ENCODE data around the gene STBD1. TPM values are rescaled to one million over a fixed set of nuclear protein-coding genes. Genes with fewer than 3 reads are reported as not detected.

STBD1 gene
- total RNA-seq, 4 donors from 2014 or later, result 12.8 to 49.3 (median 24.9) TPM

DNA sequence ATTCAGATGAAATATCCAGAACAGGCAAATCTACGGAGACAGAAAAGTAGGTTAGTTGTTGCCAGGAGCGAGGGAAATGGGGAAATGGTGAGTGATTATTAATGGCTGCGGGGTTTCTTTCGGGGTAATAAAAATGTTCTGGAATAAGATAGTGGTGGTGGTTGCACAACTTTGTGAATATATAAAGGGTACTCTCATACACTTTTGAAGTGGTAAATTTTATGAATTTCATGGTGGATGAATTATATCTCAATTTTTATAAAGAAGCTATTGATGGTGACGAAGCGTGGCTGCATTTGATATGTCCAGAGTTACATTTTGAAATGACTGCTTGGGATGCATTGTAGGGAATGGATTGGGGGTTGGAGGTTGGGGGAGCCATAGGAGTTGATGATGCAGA, 38.7 kb upstream of the STBD1 start:
- ATAC-seq (ENCODE audit: low FRiP score), result no peak
- no peak for TF ChIP-seq CTCF (IDR thresholded peaks at IDR 0.05)

DNA sequence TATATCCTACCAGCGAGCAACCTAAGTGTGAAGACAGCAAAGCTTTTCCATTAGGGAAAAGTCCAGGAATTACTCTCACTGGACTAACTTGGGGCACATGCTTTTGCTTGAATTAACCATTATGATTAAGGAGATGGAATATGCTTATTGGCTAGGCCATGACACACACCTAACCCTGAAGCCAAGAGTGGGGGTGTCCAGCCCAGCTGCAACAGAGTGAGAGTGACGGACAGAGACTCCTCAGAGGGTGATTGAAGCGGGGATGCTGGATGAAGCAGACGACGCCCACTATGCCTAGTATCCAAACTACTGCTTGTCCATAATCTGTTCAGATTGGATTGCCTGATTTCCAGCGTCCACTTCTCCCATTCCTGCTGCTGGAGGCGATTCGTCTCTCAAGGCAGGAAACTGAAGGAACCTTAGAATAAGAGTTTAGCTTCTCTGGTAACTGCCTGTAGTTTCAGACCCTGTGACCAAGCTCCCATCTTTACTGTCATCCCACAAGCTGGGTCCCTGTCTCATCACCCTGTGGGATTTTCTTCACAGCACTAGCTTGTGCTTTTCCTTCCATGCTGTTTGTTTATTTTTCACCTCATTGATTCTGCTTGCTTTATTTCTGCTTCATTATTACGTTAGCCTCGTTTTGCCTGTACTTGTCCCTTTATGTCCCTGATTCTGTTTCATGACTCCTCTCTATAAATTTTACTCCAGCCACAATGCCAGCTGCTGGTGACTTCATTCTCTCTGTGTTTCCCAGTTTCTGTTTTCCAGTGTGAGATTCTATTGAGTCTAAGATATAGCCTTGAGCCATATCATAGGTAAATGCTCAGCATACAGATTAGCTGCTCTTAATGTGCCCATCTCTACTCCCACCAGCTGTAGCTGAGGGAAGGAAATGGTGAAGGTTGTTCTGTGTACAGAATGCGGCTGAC, 36.0 kb upstream of the STBD1 start:
- no peak for TF ChIP-seq CTCF (IDR thresholded peaks at IDR 0.05)
- no peak for DNase-seq (ENCODE audit: low spot score)
- ATAC-seq (ENCODE audit: low FRiP score), result no peak

More for the DNA sequence above, 38.7 kb upstream of the STBD1 start:
- DNase-seq (ENCODE audit: low spot score), result no peak

- ATAC-seq (ENCODE audit: low FRiP score) (no peak), DNase-seq (ENCODE audit: low spot score) (no peak)
- TF ChIP-seq CTCF (IDR thresholded peaks at IDR 0.05), result no peak
These were observed 35.3 kb upstream of the STBD1 start for GRCh38 chr4:76271248-76271647.

DNA sequence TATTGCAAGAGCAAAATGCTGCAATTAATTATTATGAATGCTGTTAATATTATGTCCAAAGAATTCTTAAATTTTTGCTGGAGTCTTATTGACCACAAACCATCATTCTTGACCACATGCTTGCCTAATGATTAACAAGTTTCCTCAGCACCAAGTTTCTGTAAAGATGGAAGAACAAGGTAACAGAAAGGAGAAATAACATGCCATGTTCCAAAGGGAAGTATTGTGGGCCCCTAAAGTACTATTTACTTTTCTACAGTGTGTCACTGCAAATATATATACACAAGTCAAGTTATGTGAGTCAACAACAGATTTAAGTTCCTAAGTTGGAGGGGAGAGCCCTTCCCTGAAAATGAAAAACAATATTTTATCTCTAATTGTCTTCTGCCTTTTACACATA, 34.5 kb upstream of the STBD1 start:
- ATAC-seq (ENCODE audit: low FRiP score) (no peak), DNase-seq (ENCODE audit: low spot score) (no peak)
- TF ChIP-seq CTCF (IDR thresholded peaks at IDR 0.05), result no peak

- no peak for TF ChIP-seq CTCF (IDR thresholded peaks at IDR 0.05)
- DNase-seq (ENCODE audit: low spot score), result no peak
- ATAC-seq (ENCODE audit: low FRiP score), result no peak
These were observed 34.0 kb upstream of the STBD1 start for GRCh38 chr4:76272582-76272981.

DNA sequence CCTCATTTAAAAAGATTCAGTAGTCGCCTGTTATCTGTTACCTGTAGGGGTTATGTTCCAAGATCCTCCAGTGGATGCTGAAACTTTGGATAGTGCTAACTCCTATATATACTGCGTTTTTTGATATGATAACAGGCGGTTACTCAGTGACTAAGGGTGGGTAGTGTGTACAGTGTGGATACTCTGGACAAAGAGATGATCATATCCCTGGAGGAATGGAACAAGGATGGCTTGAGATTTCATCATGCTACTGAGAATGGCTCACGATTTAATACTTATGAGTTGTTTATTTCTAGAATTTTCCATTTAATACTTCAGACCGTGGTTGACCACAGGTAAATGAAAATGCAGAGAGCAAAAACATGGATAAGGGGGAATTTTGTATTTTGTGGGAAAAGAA, 33.5 kb upstream of the STBD1 start:
- DNase-seq (ENCODE audit: low spot score) (no peak), ATAC-seq (ENCODE audit: low FRiP score) (no peak)
- TF ChIP-seq CTCF (IDR thresholded peaks at IDR 0.05), result no peak

Data from omental fat pad (tissue), 4 donors.